ENCODE results near the gene NPNT.
A peak's percentile ranks its signal among the peaks of the same experiment; 100 is the strongest.

Gene NPNT

GRCh38 chr4:105933083-105933482, 37.8 kb downstream of the NPNT start:
- H3K4me3 ChIP-seq (replicated peaks in 1 of 2; ENCODE audit: low read depth in 2 of 2, low read length in 2 of 2), result no peak overlapping the region
- no peak for DNase-seq (ENCODE audit: low read depth in 2 of 2)
- TF ChIP-seq CTCF (IDR thresholded peaks at IDR 0.05; ENCODE audit: low read depth, low read length), result no peak

- DNase-seq (ENCODE audit: low read depth in 2 of 2), result no peak
- no peak overlapping the region for H3K4me3 ChIP-seq (replicated peaks in 1 of 2; ENCODE audit: low read depth in 2 of 2, low read length in 2 of 2)
- TF ChIP-seq CTCF (IDR thresholded peaks at IDR 0.05; ENCODE audit: low read depth, low read length), result no peak
Measured at GRCh38 chr4:105934386-105934785, 39.1 kb downstream of the NPNT start.

- no peak for DNase-seq (ENCODE audit: low read depth in 2 of 2)
- no peak for TF ChIP-seq CTCF (IDR thresholded peaks at IDR 0.05; ENCODE audit: low read depth, low read length)
- H3K4me3 ChIP-seq (replicated peaks in 1 of 2; ENCODE audit: low read depth in 2 of 2, low read length in 2 of 2), result no peak overlapping the region
Measured at GRCh38 chr4:105936901-105937300, 41.6 kb downstream of the NPNT start.

GRCh38 chr4:105937759-105938158, 42.5 kb downstream of the NPNT start:
- TF ChIP-seq CTCF (IDR thresholded peaks at IDR 0.05; ENCODE audit: low read depth, low read length), result no peak
- no peak for DNase-seq (ENCODE audit: low read depth in 2 of 2)
- no peak overlapping the region for H3K4me3 ChIP-seq (replicated peaks in 1 of 2; ENCODE audit: low read depth in 2 of 2, low read length in 2 of 2)

GRCh38 chr4:105943234-105943633, 48.0 kb downstream of the NPNT start:
- DNase-seq (ENCODE audit: low read depth in 2 of 2), result no peak
- H3K4me3 ChIP-seq (replicated peaks in 1 of 2; ENCODE audit: low read depth in 2 of 2, low read length in 2 of 2), result no peak overlapping the region
- TF ChIP-seq CTCF (IDR thresholded peaks at IDR 0.05; ENCODE audit: low read depth, low read length), result no peak

- TF ChIP-seq CTCF (IDR thresholded peaks at IDR 0.05; ENCODE audit: low read depth, low read length), result no peak
- DNase-seq (ENCODE audit: low read depth in 2 of 2), result peak; percentile 29 to 72
- no peak overlapping the region for H3K4me3 ChIP-seq (replicated peaks in 1 of 2; ENCODE audit: low read depth in 2 of 2, low read length in 2 of 2)
Measured at GRCh38 chr4:105944540-105944939, 49.3 kb downstream of the NPNT start.

- TF ChIP-seq CTCF (IDR thresholded peaks at IDR 0.05; ENCODE audit: low read depth, low read length), result no peak
Measured at GRCh38 chr4:105946771-105947170, 51.5 kb downstream of the NPNT start.

More at GRCh38 chr4:105946771-105947170, 51.5 kb downstream of the NPNT start:
- no peak overlapping the region for H3K4me3 ChIP-seq (replicated peaks in 1 of 2; ENCODE audit: low read depth in 2 of 2, low read length in 2 of 2)
- DNase-seq (ENCODE audit: low read depth in 2 of 2), result no peak

Measured in cardiac fibroblast (primary cell).